K562 (cell line): ENCODE data around the gene METTL24. TPM values are rescaled to one million over a fixed set of nuclear protein-coding genes. Genes with fewer than 3 reads are reported as not detected.

Source experiments
- ATAC-seq: fragments of 200-7000 bp; cut with Tn5 transposase; 3 replicates; pipeline ENCODE4 v1.9.1; 2020; ENCODE audit warnings: moderate library complexity
- BruUV-seq: library from RNA; stranded (reverse); fragments of 400-500 nt; replicated peaks from 2 replicates; lab custom pipeline; 2021; lab: Mats Ljungman, UMichigan
- CTCF ChIA-PET: fragments of 300-600 bp; formaldehyde crosslinking; extraction: SDS; loops from one replicate; lab custom pipeline; 2021; ENCODE audit warnings: low intra/inter-chr PET ratio; lab: Yijun Ruan, JAX
- POLR2A ChIA-PET: fragments of 300-600, 350-650 bp; sonication (Branson Sonifier 250); formaldehyde crosslinking; extraction: SDS; loops from one replicate; lab custom pipeline; 2021; ENCODE audit warnings: antibody characterized with exemption, inconsistent platforms; lab: Yijun Ruan, JAX
- DNase-seq, 4 experiments: peaks; one replicate each; pipeline versions ENCODE4 v3.0.0 to v3.0.0-alpha.2; 2011 to 2018; ENCODE audit warnings: low spot score in 3 of 4, mixed read lengths in 3 of 4; ENCODE audit errors: extremely low read depth in 1 of 4
- FAIRE-seq: peaks from 2 replicates; lab custom pipeline; 2011; peaks lifted over from hg19 to GRCh38; lab: Jason Lieb, UNC
- H2AFZ ChIP-seq: 2 replicates; pipeline ENCODE4 v1.6.0; 2011; ENCODE audit warnings: low read depth, low read length, control low read depth, inconsistent platforms
- H3K27ac ChIP-seq: fragments of 200-600 bp; 3 replicates; pipeline ENCODE4 v1.8.0; 2011; ENCODE audit warnings: low read depth, mild to moderate bottlenecking, control low read depth, inconsistent platforms, low read length, moderate library complexity, mixed read lengths; ENCODE audit errors: extremely low read depth
- H3K27me3 ChIP-seq, 2 experiments: fragments of 300-600 bp in 1 of 2; 2 replicates in 1 of 2; 3 replicates in 1 of 2; pipeline versions ENCODE4 v1.6.0 to v1.8.0; 2011; ENCODE audit warnings: inconsistent platforms in 2 of 2, low read length in 2 of 2, mild to moderate bottlenecking in 1 of 2, mixed read lengths in 1 of 2, moderate library complexity in 1 of 2; ENCODE audit not compliant: control insufficient read depth in 2 of 2, insufficient read depth in 2 of 2
- H3K36me3 ChIP-seq: fragments of 300-600 bp; 3 replicates; pipeline ENCODE4 v1.8.0; 2011; ENCODE audit warnings: mild to moderate bottlenecking, low read length, inconsistent platforms; ENCODE audit not compliant: control insufficient read depth, insufficient read depth
- H3K4me1 ChIP-seq, 2 experiments: fragments of 200-600 bp in 1 of 2; replicated peaks in 1 of 2; 2 replicates in 1 of 2; 3 replicates in 1 of 2; pipeline versions ENCODE4 v1.5.1 to v1.8.0; 2011; ENCODE audit warnings: inconsistent platforms in 2 of 2, low read length in 2 of 2, mild to moderate bottlenecking in 1 of 2, mixed read lengths in 1 of 2, moderate library complexity in 1 of 2; ENCODE audit not compliant: control insufficient read depth in 2 of 2, insufficient read depth in 2 of 2
- H3K4me2 ChIP-seq: 2 replicates; pipeline ENCODE4 v1.6.1; 2011; ENCODE audit warnings: low read length, control low read depth, inconsistent platforms, mixed read lengths; ENCODE audit not compliant: insufficient read depth
- H3K4me3 ChIP-seq: fragments of 200-600 bp; sonication (generic), shearing (Covaris generic); 2 replicates; pipeline ENCODE4 v1.5.1; 2016; ENCODE audit warnings: control low read depth, inconsistent platforms
- H3K79me2 ChIP-seq: fragments of 200-600 bp; 3 replicates; pipeline ENCODE4 v1.8.0; 2011; ENCODE audit warnings: low read length, inconsistent platforms; ENCODE audit not compliant: control insufficient read depth, insufficient read depth
- H3K9ac ChIP-seq, 2 experiments: 2 replicates each; pipeline versions ENCODE4 v1.6.0 to v1.6.1; 2011; ENCODE audit warnings: low read depth in 2 of 2, low read length in 2 of 2, control low read depth in 1 of 2, inconsistent platforms in 1 of 2, mild to moderate bottlenecking in 1 of 2, mixed read lengths in 1 of 2; ENCODE audit not compliant: insufficient read depth in 1 of 2
- H3K9me1 ChIP-seq: one replicate; pipeline ENCODE4 v1.6.0; 2011; ENCODE audit warnings: inconsistent platforms, mild to moderate bottlenecking, low read length, moderate library complexity; ENCODE audit not compliant: control insufficient read depth, insufficient read depth
- H3K9me3 ChIP-seq: replicated peaks from 2 replicates; pipeline ENCODE4 v1.5.1; 2011; ENCODE audit warnings: low read depth, low read length, inconsistent platforms; ENCODE audit not compliant: control insufficient read depth, insufficient read depth
- H4K20me1 ChIP-seq: replicated peaks from 2 replicates; pipeline ENCODE4 v1.6.1; 2011; ENCODE audit warnings: low read length, inconsistent platforms, mixed read lengths; ENCODE audit not compliant: control insufficient read depth, insufficient read depth
- HSF4 ChIP-seq: fragments of 250-450 bp; sonication (Bioruptor Pico); IDR thresholded peaks from 2 replicates; pipeline ENCODE4 v2.1.2; 2022; ENCODE audit warnings: mild to moderate bottlenecking, moderate library complexity, borderline replicate concordance
- MTA1 ChIP-seq: fragments of 450-650 bp; IDR thresholded peaks from 2 replicates; pipeline ENCODE4 v1.6.1; 2017; ENCODE audit warnings: borderline replicate concordance
- POLR2B ChIP-seq: fragments of 450-650 bp; IDR thresholded peaks from 2 replicates; pipeline ENCODE4 v1.6.1; 2018; ENCODE audit warnings: low read depth; ENCODE audit not compliant: partially characterized antibody
- RAD21 ChIP-seq, 2 experiments: fragments of 250-450 bp in 1 of 2; fragments of 450-650 bp in 1 of 2; sonication (Bioruptor Pico) in 1 of 2; formaldehyde crosslinking in 1 of 2; IDR thresholded peaks in 1 of 2; conservative IDR thresholded peaks in 1 of 2; 2 replicates each; pipeline versions ENCODE4 v1.4.0 to v1.8.0; 2020 to 2022; ENCODE audit warnings: mild to moderate bottlenecking in 2 of 2, moderate library complexity in 1 of 2
- RNF2 ChIP-seq: sonication (generic); IDR thresholded peaks from 2 replicates; pipeline ENCODE4 v1.6.1; 2016
- SNAPC5 ChIP-seq: fragments of 250-450 bp; sonication (Bioruptor Pico); IDR thresholded peaks from 2 replicates; pipeline ENCODE4 v1.8.0; 2021; ENCODE audit warnings: moderate library complexity, mild to moderate bottlenecking, inconsistent platforms
- WGBS: fragments of 100-300 bp; shearing (Covaris generic); methylation state at CpG from one replicate; pipeline ENCODE4 v1.1.6; 2016; ENCODE audit warnings: low coverage, mixed read lengths; ENCODE audit not compliant: insufficient coverage; ENCODE audit errors: missing lambda C conversion rate; 5-methylcytosine and 5-hydroxymethylcytosine counted together
- in situ Hi-C: fragments of 300-500 bp; cut with MboI; formaldehyde crosslinking; loops from 4 replicates; pipeline ENCODE4 v1.15.0; 2018; ENCODE audit warnings: inconsistent platforms, mixed read lengths
- intact Hi-C: fragments of 100-400 bp; cut with micrococcal nuclease; formaldehyde crosslinking; loops from 2 replicates; pipeline ENCODE4 v1.14.2; 2022
- polyA plus RNA-seq, 8 experiments: library from polyadenylated mRNA; depleted of rRNA in 4 of 8; stranded (reverse) in 5 of 8; unstranded in 3 of 8; fragments of >200 nt; fragmentation: Nextera tagmentation in 2 of 8; fragmentation: Illumina TruSeq in 1 of 8; extraction: Ambion mirVana in 2 of 8; extraction: Trizol in 1 of 8; gene quantifications; 2 replicates each; pipeline versions ENCODE4 v1.2.1 to v1.2.3, GENCODE V29; 2011 to 2014; ENCODE audit warnings: inconsistent platforms in 1 of 8, missing spikeins in 1 of 8
- total RNA-seq, 7 experiments: library from RNA; depleted of rRNA in 6 of 7; stranded (reverse); fragments of >200 nt in 6 of 7; fragmentation: Illumina TruSeq in 2 of 7; extraction: Trizol in 2 of 7; gene quantifications; 2 replicates each; pipeline versions ENCODE4 v1.2.1 to v1.2.3, GENCODE V29; 2011 to 2021; ENCODE audit warnings: low replicate concordance in 1 of 7
- TF ChIP-seq, protein P1 (sequence below): sonication (generic); formaldehyde crosslinking; IDR thresholded peaks from 2 replicates; pipeline ENCODE4 v1.8.1; 2023; ENCODE audit warnings: mild to moderate bottlenecking, missing genetic modification reagents

The METTL24 gene
- total and polyA plus RNA-seq, 9 of the 15 experiments (the other 6 are each of a cell fraction or from before 2014, with no cell fraction given): not detected

GRCh38 chr6:110348961-110349690, 9.0 kb downstream of the METTL24 start:
- no peak overlapping the region for H3K4me3 ChIP-seq
- FAIRE-seq (no peak), ATAC-seq (no peak), DNase-seq (no peak)
- POLR2A ChIA-PET: interaction anchor here (0.8 kb wide), 1 partner anchor 346 kb away, joined by 4 read pairs; no protein-coding TSS in a partner anchor
- H3K79me2 ChIP-seq: no peaks in the 10 kb centered on the region
- intact Hi-C loops (no loop called here), in situ Hi-C loops (no loop called here)
- TF ChIP-seq MTA1: no peak
- TF ChIP-seq, protein P1, sequence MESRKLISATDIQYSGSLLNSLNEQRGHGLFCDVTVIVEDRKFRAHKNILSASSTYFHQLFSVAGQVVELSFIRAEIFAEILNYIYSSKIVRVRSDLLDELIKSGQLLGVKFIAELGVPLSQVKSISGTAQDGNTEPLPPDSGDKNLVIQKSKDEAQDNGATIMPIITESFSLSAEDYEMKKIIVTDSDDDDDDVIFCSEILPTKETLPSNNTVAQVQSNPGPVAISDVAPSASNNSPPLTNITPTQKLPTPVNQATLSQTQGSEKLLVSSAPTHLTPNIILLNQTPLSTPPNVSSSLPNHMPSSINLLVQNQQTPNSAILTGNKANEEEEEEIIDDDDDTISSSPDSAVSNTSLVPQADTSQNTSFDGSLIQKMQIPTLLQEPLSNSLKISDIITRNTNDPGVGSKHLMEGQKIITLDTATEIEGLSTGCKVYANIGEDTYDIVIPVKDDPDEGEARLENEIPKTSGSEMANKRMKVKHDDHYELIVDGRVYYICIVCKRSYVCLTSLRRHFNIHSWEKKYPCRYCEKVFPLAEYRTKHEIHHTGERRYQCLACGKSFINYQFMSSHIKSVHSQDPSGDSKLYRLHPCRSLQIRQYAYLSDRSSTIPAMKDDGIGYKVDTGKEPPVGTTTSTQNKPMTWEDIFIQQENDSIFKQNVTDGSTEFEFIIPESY: no peak
- no peak for TF ChIP-seq RNF2
- no peak for TF ChIP-seq HSF4 (CRISPR knock-in tag)
- TF ChIP-seq RAD21 (CRISPR knock-in tag; conservative IDR thresholded peaks at IDR 0.05 in 1 of 2, IDR thresholded peaks at IDR 0.05 in 1 of 2): no peak
- TF ChIP-seq POLR2B: no peak
- TF ChIP-seq SNAPC5: no peak
- H3K9ac ChIP-seq: no peak overlapping the region
- WGBS: 2% methylated on average over 11 of the region's 11 CpGs
- CTCF ChIA-PET: no interaction called here
- H3K4me1 ChIP-seq: no peaks in the 10 kb centered on the region
- H2AFZ ChIP-seq: no peak overlapping the region
- H3K9me1 ChIP-seq: no peaks in the 10 kb centered on the region
- no peaks in the 10 kb centered on the region for H4K20me1 ChIP-seq
- BruUV-seq: no TSS peak
- no peak overlapping the region for H3K4me2 ChIP-seq
- H3K27me3 ChIP-seq: peaks cover 3 to 11% of the 10 kb centered on the region in 2 experiments
- H3K36me3 ChIP-seq: no peaks in the 10 kb centered on the region
- H3K27ac ChIP-seq: no peak overlapping the region
- no peaks in the 10 kb centered on the region for H3K9me3 ChIP-seq
